K562 (cell line): ENCODE measurements around the gene NT5C3B. TPM values are rescaled to one million over a fixed set of nuclear protein-coding genes. Genes with fewer than 3 reads are reported as not detected.

Experiments
- CHCHD3 ChIP-seq: fragments of 250-450 bp; sonication (Bioruptor Pico); IDR thresholded peaks from 2 replicates; pipeline ENCODE4 v2.1.2; 2022; ENCODE audit warnings: mild to moderate bottlenecking
- EHMT2 ChIP-seq: fragments of 450-650 bp; IDR thresholded peaks from 2 replicates; pipeline ENCODE4 v1.6.1; 2018; ENCODE audit warnings: antibody characterized with exemption
- ETS2 ChIP-seq: IDR thresholded peaks from 2 replicates; pipeline ENCODE4 v1.6.1; 2016; ENCODE audit warnings: borderline replicate concordance, missing genetic modification characterization, mild to moderate bottlenecking, moderate library complexity, missing compliant biosample characterization; ENCODE audit not compliant: poor library complexity, severe bottlenecking
- HCFC1 ChIP-seq: IDR thresholded peaks from 2 replicates; pipeline ENCODE4 v1.6.1; 2012; ENCODE audit warnings: low read depth, low read length, improper control_type of control experiment
- JUN ChIP-seq, 2 experiments: sonication (generic) in 1 of 2; formaldehyde crosslinking in 1 of 2; IDR thresholded peaks; 2 replicates each; pipeline versions ENCODE4 v1.6.1 to v1.8.0; 2012 to 2022; ENCODE audit warnings: borderline replicate concordance in 2 of 2, mild to moderate bottlenecking in 2 of 2, improper control_type of control experiment in 1 of 2, low read depth in 1 of 2, low read length in 1 of 2, missing genetic modification reagents in 1 of 2
- JUND ChIP-seq, 2 experiments: IDR thresholded peaks; 2 replicates in 1 of 2; 3 replicates in 1 of 2; pipeline ENCODE4 v1.6.1; 2011; ENCODE audit warnings: borderline replicate concordance in 2 of 2, low read depth in 2 of 2, low read length in 2 of 2, improper control_type of control experiment in 1 of 2, missing biosample characterization in 1 of 2, missing genetic modification characterization in 1 of 2, missing genetic modification reagents in 1 of 2
- PBX2 ChIP-seq, 2 experiments: IDR thresholded peaks in 1 of 2; conservative IDR thresholded peaks in 1 of 2; 2 replicates each; pipeline ENCODE4 v1.6.1; 2016; ENCODE audit warnings: low read depth in 2 of 2, mild to moderate bottlenecking in 1 of 2, missing compliant biosample characterization in 1 of 2, missing genetic modification characterization in 1 of 2, moderate library complexity in 1 of 2
- POU5F1 ChIP-seq: fragments of 150-350 bp; IDR thresholded peaks from 2 replicates; pipeline ENCODE4 v1.6.1; 2014; ENCODE audit warnings: borderline replicate concordance, low read length, low read depth, mild to moderate bottlenecking; ENCODE audit not compliant: partially characterized antibody
- RREB1 ChIP-seq: fragments of 250-450 bp; sonication (Bioruptor Pico); IDR thresholded peaks from 2 replicates; pipeline ENCODE4 v1.4.0; 2020
- SRSF1 ChIP-seq: fragments of 200-400 bp; formaldehyde crosslinking; IDR thresholded peaks from 2 replicates; pipeline ENCODE4 v1.6.1; 2017; ENCODE audit warnings: mild to moderate bottlenecking, low read depth, low read length, moderate library complexity
- TSC22D4 ChIP-seq: fragments of 450-650 bp; IDR thresholded peaks from 2 replicates; pipeline ENCODE4 v1.6.1; 2016; ENCODE audit warnings: missing genetic modification characterization, missing biosample characterization, control low read depth
- ZEB2 ChIP-seq: fragments of 450-650 bp; IDR thresholded peaks from 2 replicates; pipeline ENCODE4 v1.6.1; 2016
- ZNF253 ChIP-seq: fragments of 250-450 bp; sonication (Bioruptor Pico); conservative IDR thresholded peaks from 2 replicates; pipeline ENCODE4 v1.6.1; 2021; ENCODE audit warnings: mild to moderate bottlenecking
- ZNF277 ChIP-seq: fragments of 250-450 bp; sonication (Bioruptor Pico); IDR thresholded peaks from 2 replicates; pipeline ENCODE4 v1.8.0; 2022; ENCODE audit warnings: inconsistent platforms, mild to moderate bottlenecking, moderate library complexity, borderline replicate concordance
- ZNF384 ChIP-seq: IDR thresholded peaks from 2 replicates; pipeline ENCODE4 v1.6.1; 2012; ENCODE audit warnings: low read depth, low read length, improper control_type of control experiment
- polyA plus RNA-seq, 8 experiments: library from polyadenylated mRNA; depleted of rRNA in 4 of 8; stranded (reverse) in 5 of 8; unstranded in 3 of 8; fragments of >200 nt; fragmentation: Nextera tagmentation in 2 of 8; fragmentation: Illumina TruSeq in 1 of 8; extraction: Ambion mirVana in 2 of 8; extraction: Trizol in 1 of 8; gene quantifications; 2 replicates each; pipeline versions ENCODE4 v1.2.1 to v1.2.3, GENCODE V29; 2011 to 2014; ENCODE audit warnings: inconsistent platforms in 1 of 8, missing spikeins in 1 of 8
- total RNA-seq, 7 experiments: library from RNA; depleted of rRNA in 6 of 7; stranded (reverse); fragments of >200 nt in 6 of 7; fragmentation: Illumina TruSeq in 2 of 7; extraction: Trizol in 2 of 7; gene quantifications; 2 replicates each; pipeline versions ENCODE4 v1.2.1 to v1.2.3, GENCODE V29; 2011 to 2021; ENCODE audit warnings: low replicate concordance in 1 of 7

The NT5C3B gene
- total and polyA plus RNA-seq, 9 of the 15 experiments (the other 6 are each of a cell fraction or from before 2014, with no cell fraction given): 2.0 to 166 (median 85.0) TPM

GRCh38 chr17:41796121-41796895 lies 39.7 kb downstream of the NT5C3B start (continued):
- TF ChIP-seq RREB1 (CRISPR knock-in tag) (no peak), JUN (IDR thresholded peaks at IDR 0.05; ENCODE audit: borderline replicate concordance, low read depth, low read length) (0 out of 2 replicates have a peak, but pooled peaks have one; percentile 52), JUN (CRISPR knock-in tag; IDR thresholded peaks at IDR 0.05; ENCODE audit: borderline replicate concordance) (no peak), EHMT2 (no peak), SRSF1 (no peak), HCFC1 (no peak), ZNF253 (CRISPR knock-in tag) (no peak), POU5F1 (no peak), ZNF277 (CRISPR knock-in tag) (no peak), TSC22D4 (tag) (no peak), JUND (IDR thresholded peaks at IDR 0.05; ENCODE audit: borderline replicate concordance, low read depth, low read length) (peak; percentile 46; the same call in 1 of the 2 replicates), JUND (tag; IDR thresholded peaks at IDR 0.05; ENCODE audit: borderline replicate concordance, low read depth, low read length) (no peak; the same call in 2 of the 3 replicates), ETS2 (tag) (no peak), PBX2 (CRISPR knock-in tag; IDR thresholded peaks at IDR 0.05; ENCODE audit: low read depth) (no peak), PBX2 (tag; conservative IDR thresholded peaks at IDR 0.05; ENCODE audit: low read depth) (no peak), CHCHD3 (no peak), ZNF384 (no peak), ZEB2 (peak; percentile 58; the same call in 1 of the 2 replicates)
